K562 (cell line): ENCODE data around the gene KIAA0930. TPM values are rescaled to one million over a fixed set of nuclear protein-coding genes. Genes with fewer than 3 reads are reported as not detected.

Source experiments
- ATAC-seq: fragments of 200-7000 bp; cut with Tn5 transposase; 3 replicates; pipeline ENCODE4 v1.9.1; 2020; ENCODE audit warnings: moderate library complexity
- BruUV-seq: library from RNA; stranded (reverse); fragments of 400-500 nt; replicated peaks from 2 replicates; lab custom pipeline; 2021; lab: Mats Ljungman, UMichigan
- CTCF ChIA-PET: fragments of 300-600 bp; formaldehyde crosslinking; extraction: SDS; loops from one replicate; lab custom pipeline; 2021; ENCODE audit warnings: low intra/inter-chr PET ratio; lab: Yijun Ruan, JAX
- POLR2A ChIA-PET: fragments of 300-600, 350-650 bp; sonication (Branson Sonifier 250); formaldehyde crosslinking; extraction: SDS; loops from one replicate; lab custom pipeline; 2021; ENCODE audit warnings: antibody characterized with exemption, inconsistent platforms; lab: Yijun Ruan, JAX
- DNase-seq, 4 experiments: peaks; one replicate each; pipeline versions ENCODE4 v3.0.0 to v3.0.0-alpha.2; 2011 to 2018; ENCODE audit warnings: low spot score in 3 of 4, mixed read lengths in 3 of 4; ENCODE audit errors: extremely low read depth in 1 of 4
- FAIRE-seq: peaks from 2 replicates; lab custom pipeline; 2011; peaks lifted over from hg19 to GRCh38; lab: Jason Lieb, UNC
- H2AFZ ChIP-seq: 2 replicates; pipeline ENCODE4 v1.6.0; 2011; ENCODE audit warnings: low read depth, low read length, control low read depth, inconsistent platforms
- H3K27ac ChIP-seq: fragments of 200-600 bp; 3 replicates; pipeline ENCODE4 v1.8.0; 2011; ENCODE audit warnings: low read depth, mild to moderate bottlenecking, control low read depth, inconsistent platforms, low read length, moderate library complexity, mixed read lengths; ENCODE audit errors: extremely low read depth
- H3K27me3 ChIP-seq, 2 experiments: fragments of 300-600 bp in 1 of 2; 2 replicates in 1 of 2; 3 replicates in 1 of 2; pipeline versions ENCODE4 v1.6.0 to v1.8.0; 2011; ENCODE audit warnings: inconsistent platforms in 2 of 2, low read length in 2 of 2, mild to moderate bottlenecking in 1 of 2, mixed read lengths in 1 of 2, moderate library complexity in 1 of 2; ENCODE audit not compliant: control insufficient read depth in 2 of 2, insufficient read depth in 2 of 2
- H3K36me3 ChIP-seq: fragments of 300-600 bp; 3 replicates; pipeline ENCODE4 v1.8.0; 2011; ENCODE audit warnings: mild to moderate bottlenecking, low read length, inconsistent platforms; ENCODE audit not compliant: control insufficient read depth, insufficient read depth
- H3K4me1 ChIP-seq, 2 experiments: fragments of 200-600 bp in 1 of 2; replicated peaks in 1 of 2; 2 replicates in 1 of 2; 3 replicates in 1 of 2; pipeline versions ENCODE4 v1.5.1 to v1.8.0; 2011; ENCODE audit warnings: inconsistent platforms in 2 of 2, low read length in 2 of 2, mild to moderate bottlenecking in 1 of 2, mixed read lengths in 1 of 2, moderate library complexity in 1 of 2; ENCODE audit not compliant: control insufficient read depth in 2 of 2, insufficient read depth in 2 of 2
- H3K4me2 ChIP-seq: 2 replicates; pipeline ENCODE4 v1.6.1; 2011; ENCODE audit warnings: low read length, control low read depth, inconsistent platforms, mixed read lengths; ENCODE audit not compliant: insufficient read depth
- H3K4me3 ChIP-seq: fragments of 200-600 bp; sonication (generic), shearing (Covaris generic); 2 replicates; pipeline ENCODE4 v1.5.1; 2016; ENCODE audit warnings: control low read depth, inconsistent platforms
- H3K79me2 ChIP-seq: fragments of 200-600 bp; 3 replicates; pipeline ENCODE4 v1.8.0; 2011; ENCODE audit warnings: low read length, inconsistent platforms; ENCODE audit not compliant: control insufficient read depth, insufficient read depth
- H3K9ac ChIP-seq, 2 experiments: 2 replicates each; pipeline versions ENCODE4 v1.6.0 to v1.6.1; 2011; ENCODE audit warnings: low read depth in 2 of 2, low read length in 2 of 2, control low read depth in 1 of 2, inconsistent platforms in 1 of 2, mild to moderate bottlenecking in 1 of 2, mixed read lengths in 1 of 2; ENCODE audit not compliant: insufficient read depth in 1 of 2
- H3K9me1 ChIP-seq: one replicate; pipeline ENCODE4 v1.6.0; 2011; ENCODE audit warnings: inconsistent platforms, mild to moderate bottlenecking, low read length, moderate library complexity; ENCODE audit not compliant: control insufficient read depth, insufficient read depth
- H3K9me3 ChIP-seq: replicated peaks from 2 replicates; pipeline ENCODE4 v1.5.1; 2011; ENCODE audit warnings: low read depth, low read length, inconsistent platforms; ENCODE audit not compliant: control insufficient read depth, insufficient read depth
- H4K20me1 ChIP-seq: replicated peaks from 2 replicates; pipeline ENCODE4 v1.6.1; 2011; ENCODE audit warnings: low read length, inconsistent platforms, mixed read lengths; ENCODE audit not compliant: control insufficient read depth, insufficient read depth
- HNRNPL ChIP-seq: fragments of 200-400 bp; formaldehyde crosslinking; IDR thresholded peaks from 2 replicates; pipeline ENCODE4 v1.6.1; 2017; ENCODE audit warnings: low read depth, mild to moderate bottlenecking, low read length
- ILF3 ChIP-seq: fragments of 450-650 bp; IDR thresholded peaks from 2 replicates; pipeline ENCODE4 v1.6.1; 2018; ENCODE audit warnings: antibody characterized with exemption, mild to moderate bottlenecking, moderate library complexity, borderline replicate concordance
- MCM2 ChIP-seq: fragments of 450-650 bp; IDR thresholded peaks from 2 replicates; pipeline ENCODE4 v1.6.1; 2017; ENCODE audit warnings: low read depth, mild to moderate bottlenecking
- PHTF2 ChIP-seq: fragments of 250-450 bp; sonication (Bioruptor Pico); IDR thresholded peaks from 2 replicates; pipeline ENCODE4 v1.5.0; 2021; ENCODE audit warnings: mild to moderate bottlenecking
- PREB ChIP-seq: sonication (generic); formaldehyde crosslinking; IDR thresholded peaks from 2 replicates; pipeline ENCODE4 v1.8.1; 2023; ENCODE audit warnings: mild to moderate bottlenecking, missing genetic modification reagents
- RNF2 ChIP-seq: sonication (generic); IDR thresholded peaks from 2 replicates; pipeline ENCODE4 v1.6.1; 2016
- TEAD2 ChIP-seq: fragments of 450-650 bp; IDR thresholded peaks from 2 replicates; pipeline ENCODE4 v1.6.1; 2016; ENCODE audit warnings: missing genetic modification characterization, control low read depth, missing compliant biosample characterization
- XRCC3 ChIP-seq: fragments of 450-650 bp; IDR thresholded peaks from 2 replicates; pipeline ENCODE4 v1.6.1; 2017; ENCODE audit warnings: mild to moderate bottlenecking, moderate library complexity
- ZNF197 ChIP-seq: fragments of 200-800 bp; sonication (Bioruptor generic); IDR thresholded peaks from 2 replicates; pipeline ENCODE4 v1.6.1; 2016; ENCODE audit warnings: low read depth, missing genetic modification characterization, missing compliant biosample characterization
- ZNF239 ChIP-seq: fragments of 250-450 bp; sonication (Bioruptor Pico); IDR thresholded peaks from 2 replicates; pipeline ENCODE4 v1.4.0; 2020; ENCODE audit warnings: mild to moderate bottlenecking
- ZNF41 ChIP-seq: fragments of 250-450 bp; sonication (Bioruptor Pico); conservative IDR thresholded peaks from 2 replicates; pipeline ENCODE4 v1.4.0; 2020; ENCODE audit warnings: mild to moderate bottlenecking
- ZNF586 ChIP-seq: fragments of 450-650 bp; formaldehyde crosslinking; conservative IDR thresholded peaks from 2 replicates; pipeline ENCODE4 v1.4.0; 2020; ENCODE audit warnings: mild to moderate bottlenecking, moderate library complexity
- ZNF766 ChIP-seq: fragments of 200-800 bp; sonication (Bioruptor generic); conservative IDR thresholded peaks from 2 replicates; pipeline ENCODE4 v1.6.1; 2016; ENCODE audit warnings: missing genetic modification characterization, missing compliant biosample characterization
- WGBS: fragments of 100-300 bp; shearing (Covaris generic); methylation state at CpG from one replicate; pipeline ENCODE4 v1.1.6; 2016; ENCODE audit warnings: low coverage, mixed read lengths; ENCODE audit not compliant: insufficient coverage; ENCODE audit errors: missing lambda C conversion rate; 5-methylcytosine and 5-hydroxymethylcytosine counted together
- in situ Hi-C: fragments of 300-500 bp; cut with MboI; formaldehyde crosslinking; loops from 4 replicates; pipeline ENCODE4 v1.15.0; 2018; ENCODE audit warnings: inconsistent platforms, mixed read lengths
- intact Hi-C: fragments of 100-400 bp; cut with micrococcal nuclease; formaldehyde crosslinking; loops from 2 replicates; pipeline ENCODE4 v1.14.2; 2022
- polyA plus RNA-seq, 8 experiments: library from polyadenylated mRNA; depleted of rRNA in 4 of 8; stranded (reverse) in 5 of 8; unstranded in 3 of 8; fragments of >200 nt; fragmentation: Nextera tagmentation in 2 of 8; fragmentation: Illumina TruSeq in 1 of 8; extraction: Ambion mirVana in 2 of 8; extraction: Trizol in 1 of 8; gene quantifications; 2 replicates each; pipeline versions ENCODE4 v1.2.1 to v1.2.3, GENCODE V29; 2011 to 2014; ENCODE audit warnings: inconsistent platforms in 1 of 8, missing spikeins in 1 of 8
- total RNA-seq, 7 experiments: library from RNA; depleted of rRNA in 6 of 7; stranded (reverse); fragments of >200 nt in 6 of 7; fragmentation: Illumina TruSeq in 2 of 7; extraction: Trizol in 2 of 7; gene quantifications; 2 replicates each; pipeline versions ENCODE4 v1.2.1 to v1.2.3, GENCODE V29; 2011 to 2021; ENCODE audit warnings: low replicate concordance in 1 of 7
- TF ChIP-seq, protein P1 (sequence below): fragments of 450-650 bp; IDR thresholded peaks from 2 replicates; pipeline ENCODE4 v1.7.0; 2016; ENCODE audit warnings: borderline replicate concordance
- TF ChIP-seq, protein P2 (sequence below): sonication (generic); formaldehyde crosslinking; IDR thresholded peaks from 2 replicates; pipeline ENCODE4 v1.8.1; 2023; ENCODE audit warnings: mild to moderate bottlenecking, missing genetic modification reagents

The KIAA0930 gene
- total and polyA plus RNA-seq, 9 of the 15 experiments (the other 6 are each of a cell fraction or from before 2014, with no cell fraction given): 0.24 to 12.1 (median 6.4) TPM

DNA sequence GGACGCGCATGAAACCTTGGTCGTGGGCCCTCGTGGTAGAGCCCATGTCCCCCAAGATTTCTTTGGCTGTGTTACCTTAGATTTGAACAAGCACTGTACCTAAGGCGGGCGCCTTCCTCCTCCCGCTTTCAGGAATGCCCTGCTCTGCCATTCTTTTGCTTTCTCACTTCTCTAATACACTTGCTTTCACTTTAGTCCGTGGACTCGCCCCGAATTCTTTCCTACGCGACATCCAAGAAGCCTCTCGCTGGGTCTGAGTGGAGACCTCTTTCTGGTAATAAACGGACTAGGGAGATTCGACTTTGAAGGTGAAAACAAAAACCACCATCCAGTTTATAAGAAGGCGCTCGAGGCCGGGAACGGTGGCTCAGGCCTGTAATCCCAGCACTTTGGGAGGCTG lies 78.2 kb downstream of the KIAA0930 start:
- FAIRE-seq (no peak), ATAC-seq (no peak), DNase-seq (no peak)
- Histone ChIP-seq H3K27ac (no peak overlapping the region), H3K4me2 (peak overlapping the region; percentile 81), H3K9ac (peak overlapping the region; percentile 83 to 92; a peak in 3 of 4 replicates), H3K36me3 (peaks cover 27% of the 10 kb centered on the region), H3K9me1 (no peaks in the 10 kb centered on the region), H3K9me3 (no peaks in the 10 kb centered on the region), H3K27me3 (no peaks in the 10 kb centered on the region), H3K79me2 (peaks cover 80% of the 10 kb centered on the region), H3K4me1 (peaks cover 5 to 20% of the 10 kb centered on the region in 2 experiments; a peak in 4 of 5 replicates), H2AFZ (no peak overlapping the region), H3K4me3 (peak overlapping the region; percentile 80), H4K20me1 (0 out of 2 replicates have a peak, but pooled peaks cover 6% of the 10 kb centered on the region)
- TF ChIP-seq RNF2 (no peak), PREB (no peak), MCM2 (no peak), HNRNPL (no peak), ZNF586 (CRISPR knock-in tag) (no peak), ZNF41 (CRISPR knock-in tag) (no peak), ZNF239 (CRISPR knock-in tag) (no peak), PHTF2 (CRISPR knock-in tag) (no peak), TEAD2 (no peak), XRCC3 (no peak), ZNF197 (CRISPR knock-in tag) (no peak), ZNF766 (CRISPR knock-in tag) (no peak), ILF3 (no peak)
- TF ChIP-seq, protein P1, sequence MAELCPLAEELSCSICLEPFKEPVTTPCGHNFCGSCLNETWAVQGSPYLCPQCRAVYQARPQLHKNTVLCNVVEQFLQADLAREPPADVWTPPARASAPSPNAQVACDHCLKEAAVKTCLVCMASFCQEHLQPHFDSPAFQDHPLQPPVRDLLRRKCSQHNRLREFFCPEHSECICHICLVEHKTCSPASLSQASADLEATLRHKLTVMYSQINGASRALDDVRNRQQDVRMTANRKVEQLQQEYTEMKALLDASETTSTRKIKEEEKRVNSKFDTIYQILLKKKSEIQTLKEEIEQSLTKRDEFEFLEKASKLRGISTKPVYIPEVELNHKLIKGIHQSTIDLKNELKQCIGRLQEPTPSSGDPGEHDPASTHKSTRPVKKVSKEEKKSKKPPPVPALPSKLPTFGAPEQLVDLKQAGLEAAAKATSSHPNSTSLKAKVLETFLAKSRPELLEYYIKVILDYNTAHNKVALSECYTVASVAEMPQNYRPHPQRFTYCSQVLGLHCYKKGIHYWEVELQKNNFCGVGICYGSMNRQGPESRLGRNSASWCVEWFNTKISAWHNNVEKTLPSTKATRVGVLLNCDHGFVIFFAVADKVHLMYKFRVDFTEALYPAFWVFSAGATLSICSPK: no peak
- TF ChIP-seq, protein P2, sequence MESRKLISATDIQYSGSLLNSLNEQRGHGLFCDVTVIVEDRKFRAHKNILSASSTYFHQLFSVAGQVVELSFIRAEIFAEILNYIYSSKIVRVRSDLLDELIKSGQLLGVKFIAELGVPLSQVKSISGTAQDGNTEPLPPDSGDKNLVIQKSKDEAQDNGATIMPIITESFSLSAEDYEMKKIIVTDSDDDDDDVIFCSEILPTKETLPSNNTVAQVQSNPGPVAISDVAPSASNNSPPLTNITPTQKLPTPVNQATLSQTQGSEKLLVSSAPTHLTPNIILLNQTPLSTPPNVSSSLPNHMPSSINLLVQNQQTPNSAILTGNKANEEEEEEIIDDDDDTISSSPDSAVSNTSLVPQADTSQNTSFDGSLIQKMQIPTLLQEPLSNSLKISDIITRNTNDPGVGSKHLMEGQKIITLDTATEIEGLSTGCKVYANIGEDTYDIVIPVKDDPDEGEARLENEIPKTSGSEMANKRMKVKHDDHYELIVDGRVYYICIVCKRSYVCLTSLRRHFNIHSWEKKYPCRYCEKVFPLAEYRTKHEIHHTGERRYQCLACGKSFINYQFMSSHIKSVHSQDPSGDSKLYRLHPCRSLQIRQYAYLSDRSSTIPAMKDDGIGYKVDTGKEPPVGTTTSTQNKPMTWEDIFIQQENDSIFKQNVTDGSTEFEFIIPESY: no peak
- 41% methylated on average over 13 of the region's 19 CpGs for WGBS
- in situ Hi-C loops (no loop called here), intact Hi-C loops (no loop called here)
- CTCF ChIA-PET: no interaction called here
- BruUV-seq: TSS peak; percentile 57
- POLR2A ChIA-PET: no interaction called here
